Midbrain (tissue), 1 donor: ENCODE results near the gene TMEM17.
A peak's percentile ranks its signal among the peaks of the same experiment; 100 is the strongest.

Experiments
- DNase-seq: peaks from one replicate; lab custom pipeline; 2025; lab: John Stamatoyannopoulos, UW

TMEM17 gene

GRCh38 chr2:62472312-62472711 lies 33.7 kb downstream of the TMEM17 start:
- no peak for DNase-seq

GRCh38 chr2:62471816-62472215 lies 34.2 kb downstream of the TMEM17 start:
- DNase-seq = no peak

GRCh38 chr2:62471404-62471803 lies 34.6 kb downstream of the TMEM17 start:
- no peak for DNase-seq

- DNase-seq = no peak
Measured at GRCh38 chr2:62469548-62469947, 36.4 kb downstream of the TMEM17 start.

GRCh38 chr2:62469114-62469513 lies 36.9 kb downstream of the TMEM17 start:
- no peak for DNase-seq

GRCh38 chr2:62467475-62468321 lies 38.3 kb downstream of the TMEM17 start:
- DNase-seq = no peak

GRCh38 chr2:62467100-62467474 lies 38.9 kb downstream of the TMEM17 start:
- DNase-seq = no peak

GRCh38 chr2:62466503-62466854 lies 39.5 kb downstream of the TMEM17 start:
- DNase-seq = no peak

- no peak for DNase-seq
Measured at GRCh38 chr2:62465741-62466502, 40.1 kb downstream of the TMEM17 start.

- no peak for DNase-seq
Measured at GRCh38 chr2:62465039-62465740, 40.8 kb downstream of the TMEM17 start.

GRCh38 chr2:62464221-62465007 lies 41.6 kb downstream of the TMEM17 start:
- no peak for DNase-seq

GRCh38 chr2:62462211-62462610 lies 43.8 kb downstream of the TMEM17 start:
- DNase-seq = no peak

- DNase-seq = peak; percentile 43
Measured at GRCh38 chr2:62461707-62462106, 44.3 kb downstream of the TMEM17 start.

GRCh38 chr2:62461017-62461553 lies 44.9 kb downstream of the TMEM17 start:
- no peak for DNase-seq

- DNase-seq = no peak
Measured at GRCh38 chr2:62460175-62460574, 45.8 kb downstream of the TMEM17 start.

GRCh38 chr2:62459672-62460071 lies 46.3 kb downstream of the TMEM17 start:
- no peak for DNase-seq

GRCh38 chr2:62459106-62459505 lies 46.9 kb downstream of the TMEM17 start:
- no peak for DNase-seq

- no peak for DNase-seq
Measured at GRCh38 chr2:62458671-62459081, 47.3 kb downstream of the TMEM17 start.

GRCh38 chr2:62458206-62458641 lies 47.8 kb downstream of the TMEM17 start:
- no peak for DNase-seq

GRCh38 chr2:62457556-62457955 lies 48.4 kb downstream of the TMEM17 start:
- DNase-seq = no peak

GRCh38 chr2:62456721-62457539 lies 49.1 kb downstream of the TMEM17 start:
- peak; percentile 66 for DNase-seq
